GM19463 (cell line): ENCODE measurements around the gene RIOK3.
"Not testable (repeated sequence)": the region's sequence is repeated elsewhere in the genome, so short reads cannot be mapped to it uniquely, and the experiment has no call there.

Source experiments
- ATAC-seq: cut with Tn5 transposase; IDR thresholded peaks from one replicate; pipeline ENCODE4 v1.9.1; 2021; ENCODE audit warnings: mild to moderate bottlenecking, moderate library complexity; ENCODE audit not compliant: unreplicated experiment

RIOK3 gene

DNA sequence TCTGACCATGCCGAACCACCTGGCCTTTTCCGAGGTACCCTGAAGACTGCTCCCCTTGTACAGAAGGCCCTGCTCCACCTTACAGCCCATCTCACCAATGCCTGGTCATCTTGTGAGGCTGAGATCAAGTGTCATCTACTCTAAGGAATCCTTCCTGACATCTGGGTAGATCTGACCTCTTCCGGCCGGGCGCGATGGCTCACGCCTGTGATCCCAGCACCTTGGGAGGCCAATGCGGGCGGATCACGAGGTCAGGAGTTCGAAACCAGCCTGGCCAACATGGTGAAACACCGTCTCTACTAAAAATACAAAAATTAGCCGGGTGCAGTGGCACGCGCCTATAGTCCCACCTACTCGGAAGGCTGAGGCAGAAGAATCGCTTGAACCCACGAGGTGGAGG is 2.1 kb upstream of the RIOK3 start:
- ATAC-seq, result no peak

DNA sequence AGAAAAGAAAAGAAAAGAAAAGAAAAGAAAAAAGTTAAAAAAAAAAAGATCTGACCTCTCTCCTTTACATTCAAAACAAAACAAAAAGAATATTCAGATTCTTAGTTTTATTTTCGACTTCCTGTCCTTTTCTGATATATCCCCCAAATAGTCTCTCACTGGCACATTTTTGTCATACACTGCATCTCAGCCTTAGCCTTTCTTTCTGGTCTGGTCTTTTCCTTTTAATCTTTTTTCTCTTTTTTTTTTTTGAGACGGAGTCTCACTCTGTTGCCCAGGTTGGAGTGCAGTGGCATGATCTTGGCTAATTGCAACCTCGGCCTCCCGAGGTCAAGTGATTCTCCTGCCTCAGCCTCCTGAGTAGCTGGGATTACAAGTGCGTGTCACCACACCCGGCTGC is 1.6 kb upstream of the RIOK3 start:
- ATAC-seq, result no peak

DNA sequence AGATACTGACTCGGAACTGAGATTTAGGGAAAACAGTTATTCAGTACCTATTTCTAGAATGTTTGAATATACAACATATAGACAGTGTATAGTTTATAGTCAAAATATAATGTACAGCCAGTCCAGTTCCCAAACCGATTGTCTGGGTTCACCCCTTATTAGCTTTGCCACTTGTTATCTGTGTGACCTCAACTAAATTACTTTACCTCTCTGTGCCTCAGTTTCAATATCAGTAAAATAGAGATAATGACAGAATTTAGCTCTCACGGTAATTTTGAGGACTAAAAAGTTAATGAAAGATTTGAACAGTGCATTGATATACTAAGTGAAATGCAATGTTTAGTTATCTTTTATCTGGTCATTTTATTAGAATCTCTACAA is 750 bp upstream of the RIOK3 start:
- no peak for ATAC-seq

GRCh38 chr18:23453680-23454058 is 582 bp downstream of the RIOK3 start:
- no peak for ATAC-seq

GRCh38 chr18:23456835-23457234 is 3.7 kb downstream of the RIOK3 start:
- ATAC-seq, result no peak

DNA sequence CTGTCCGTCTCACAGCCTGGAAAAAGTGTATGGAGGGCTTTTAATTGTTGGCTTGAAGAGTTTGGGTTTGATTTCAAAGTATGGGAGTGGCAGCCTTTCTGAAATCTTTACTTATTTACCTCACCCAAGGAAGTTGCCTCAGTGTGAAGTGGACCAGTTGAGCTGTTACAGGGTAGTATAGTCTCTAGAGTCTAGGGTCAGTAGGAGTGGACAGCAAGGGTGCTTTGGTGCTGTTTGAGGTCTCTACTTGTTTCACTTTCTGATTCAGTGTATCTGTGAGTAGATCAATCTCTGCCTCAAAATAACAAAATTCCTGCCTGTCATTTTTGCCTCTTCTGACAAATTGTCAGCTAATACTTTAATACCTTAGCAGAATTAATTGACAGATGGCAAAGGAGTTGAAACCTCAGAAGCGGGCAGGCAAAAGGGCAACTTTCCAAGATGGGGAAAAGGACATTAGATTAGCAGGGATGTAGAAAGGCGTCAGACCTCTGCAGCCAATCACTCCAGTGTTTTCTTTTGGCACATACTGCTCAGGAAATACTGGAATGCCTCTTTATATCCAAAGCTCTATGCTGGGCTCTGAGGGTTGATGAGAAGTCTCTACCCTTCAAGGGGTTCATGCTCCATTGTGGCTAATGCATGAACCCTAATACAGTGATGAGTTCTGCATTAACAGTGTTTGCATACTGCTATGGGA is 5.9 kb downstream of the RIOK3 start:
- no peak for ATAC-seq

DNA sequence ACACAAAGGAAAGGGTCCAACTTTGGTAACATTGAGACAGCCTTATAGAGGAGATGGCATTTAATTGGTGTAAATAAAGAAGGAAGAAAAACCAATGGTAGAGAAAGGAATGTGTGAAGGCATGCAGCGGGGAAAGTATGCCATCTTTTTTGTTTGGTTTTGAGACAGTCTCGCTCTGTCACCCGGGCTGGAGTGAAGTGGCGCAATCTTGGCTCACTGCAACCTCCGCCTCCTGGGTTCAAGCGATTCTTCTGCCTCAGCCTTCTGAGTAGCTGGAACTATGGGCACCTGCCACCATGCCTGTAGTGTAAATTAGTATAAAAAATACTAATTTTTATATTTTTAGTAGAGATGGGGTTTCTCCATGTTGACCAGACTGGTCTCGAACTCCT is 6.4 kb downstream of the RIOK3 start:
- ATAC-seq, result no peak

GRCh38 chr18:23460285-23461273 is 7.5 kb downstream of the RIOK3 start:
- no peak for ATAC-seq

DNA sequence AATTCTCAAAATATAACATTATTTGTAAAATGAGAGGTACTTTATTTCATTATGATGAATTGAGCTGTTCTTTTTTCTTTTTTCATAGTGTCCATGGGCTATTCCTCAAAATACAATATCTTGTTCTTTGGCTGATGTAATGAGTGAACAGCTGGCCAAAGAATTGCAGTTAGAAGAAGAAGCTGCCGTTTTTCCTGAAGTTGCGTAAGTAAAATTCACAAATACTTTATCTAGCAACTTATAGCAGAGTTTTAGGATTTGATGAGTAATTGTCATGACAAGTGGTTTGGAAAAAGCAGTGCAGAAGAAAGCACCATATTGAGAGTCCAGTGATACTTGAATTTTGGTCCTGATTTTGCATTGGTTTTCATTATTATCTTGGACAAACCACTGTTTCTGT is 9.8 kb downstream of the RIOK3 start:
- no peak for ATAC-seq

DNA sequence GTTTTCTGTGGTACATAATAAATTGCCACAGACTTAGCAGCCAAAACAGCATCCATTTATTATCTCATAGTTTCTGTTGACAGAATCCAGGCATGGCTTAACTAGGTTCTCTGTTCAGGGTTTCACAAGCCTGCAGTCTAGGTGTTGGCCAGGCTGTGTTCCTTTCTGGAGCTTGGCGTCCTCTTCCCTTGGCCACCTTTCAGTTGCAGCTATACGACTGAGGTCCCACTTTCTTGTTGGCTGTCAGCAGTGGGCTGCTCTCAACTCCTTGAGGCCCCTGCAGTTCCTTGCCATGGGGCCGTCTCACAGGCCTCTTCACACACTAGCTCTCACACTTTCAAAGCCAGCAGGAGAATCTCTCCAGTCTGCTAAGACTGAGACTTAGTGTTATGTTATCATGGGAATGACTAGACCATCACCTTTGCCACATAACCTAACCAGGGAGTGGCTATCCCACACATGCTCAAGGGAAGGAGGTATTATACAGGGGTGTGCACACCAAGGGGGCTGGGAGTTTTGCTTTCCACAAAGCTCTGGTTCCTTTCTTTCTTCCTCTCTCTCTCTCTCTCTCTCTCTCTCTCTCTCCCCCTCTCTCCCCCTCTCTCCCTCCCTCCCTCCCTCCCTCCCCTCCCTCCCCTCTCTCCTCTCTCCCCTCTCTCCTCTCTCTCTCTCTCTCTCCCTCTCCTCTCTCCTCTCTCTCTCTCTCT is 15.8 kb downstream of the RIOK3 start:
- no peak for ATAC-seq

GRCh38 chr18:23470620-23471387 is 17.7 kb downstream of the RIOK3 start:
- ATAC-seq, result no peak

- ATAC-seq, result no peak
These were observed 18.4 kb downstream of the RIOK3 start for GRCh38 chr18:23471486-23471885.

DNA sequence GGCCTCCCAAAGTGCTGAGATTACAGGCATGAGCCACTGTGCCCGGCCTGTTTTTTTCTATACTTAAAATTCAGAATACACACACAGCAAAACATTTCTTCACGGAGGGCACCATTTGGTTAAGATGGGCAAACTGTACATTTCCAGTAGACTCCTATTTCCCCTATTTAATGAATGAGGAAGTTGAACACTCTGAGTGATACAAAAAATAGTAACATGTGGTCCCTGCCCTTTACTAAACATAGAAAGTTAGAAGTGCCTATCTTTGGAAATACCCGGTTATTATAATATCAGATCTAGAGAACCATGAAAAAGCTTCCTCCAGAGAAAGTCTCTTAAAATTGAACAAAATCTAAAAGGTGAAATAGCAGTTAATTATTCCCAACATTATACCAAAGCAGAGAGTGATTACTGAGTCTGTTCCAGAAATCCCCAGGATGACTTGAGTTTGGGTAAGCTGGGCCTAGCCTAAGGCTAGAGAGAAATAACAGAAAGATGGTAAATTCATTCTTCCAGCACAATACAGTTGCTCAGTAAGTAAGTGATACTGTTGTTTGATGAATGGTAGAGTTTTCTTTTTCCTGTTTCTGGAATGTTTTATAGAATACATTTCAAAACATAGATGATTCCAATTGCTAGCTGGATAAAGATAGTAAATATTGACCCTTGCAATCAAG is 26.9 kb downstream of the RIOK3 start:
- no peak for ATAC-seq

DNA sequence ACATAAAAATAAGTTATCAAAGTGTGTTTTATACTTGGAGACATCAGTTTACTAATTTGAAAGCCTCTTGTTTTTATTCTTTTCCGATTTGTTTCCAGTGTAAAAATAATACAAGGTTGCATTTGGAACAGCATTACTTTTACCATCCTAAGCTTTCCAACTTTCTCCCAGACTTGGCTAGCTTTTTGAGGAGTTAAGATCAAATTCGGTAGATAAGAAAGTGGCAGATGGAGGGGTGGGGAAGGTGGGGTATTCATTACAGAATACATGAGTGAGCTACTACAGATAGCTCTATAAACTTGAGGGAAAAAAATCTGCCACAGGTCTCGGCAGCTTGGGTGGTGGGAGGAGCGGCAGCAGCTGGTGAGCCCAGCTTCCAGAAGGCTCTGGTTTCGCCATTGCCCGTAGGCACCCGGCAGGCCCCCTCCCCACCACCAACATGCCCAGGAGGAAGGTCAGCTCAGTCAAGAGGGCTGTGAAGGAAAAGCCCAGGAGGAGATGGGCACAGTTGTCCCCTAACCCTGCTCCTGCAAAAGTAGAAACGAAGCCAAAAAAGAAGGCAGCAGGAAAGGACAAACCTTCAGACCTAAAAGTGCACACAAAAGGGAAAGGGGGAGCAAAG is 31.6 kb downstream of the RIOK3 start:
- no peak for ATAC-seq

GRCh38 chr18:23485386-23485785 is 32.3 kb downstream of the RIOK3 start:
- ATAC-seq, result no peak

GRCh38 chr18:23487738-23488570 is 34.9 kb downstream of the RIOK3 start:
- peak; percentile 84 for ATAC-seq

GRCh38 chr18:23489586-23489985 is 36.5 kb downstream of the RIOK3 start:
- ATAC-seq, result not testable (repeated sequence)

DNA sequence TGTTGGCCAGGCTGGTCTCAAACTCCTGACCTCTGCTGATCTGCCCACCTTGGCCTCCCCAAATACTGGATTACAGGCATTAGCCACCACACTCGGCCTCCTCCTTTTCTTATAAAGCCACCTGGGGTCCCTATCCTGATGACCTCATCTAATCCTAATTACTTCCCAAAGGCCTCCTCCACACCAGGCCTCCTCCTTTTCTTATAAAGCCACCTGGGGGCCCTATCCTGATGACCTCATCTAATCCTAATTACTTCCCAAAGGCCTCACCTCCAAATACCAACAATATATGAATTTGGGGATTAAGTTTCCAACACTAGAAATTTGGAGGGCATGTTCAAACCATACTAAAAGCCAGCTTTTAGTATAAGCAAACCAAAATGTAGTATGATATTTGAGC is 40.6 kb downstream of the RIOK3 start:
- ATAC-seq, result no peak

DNA sequence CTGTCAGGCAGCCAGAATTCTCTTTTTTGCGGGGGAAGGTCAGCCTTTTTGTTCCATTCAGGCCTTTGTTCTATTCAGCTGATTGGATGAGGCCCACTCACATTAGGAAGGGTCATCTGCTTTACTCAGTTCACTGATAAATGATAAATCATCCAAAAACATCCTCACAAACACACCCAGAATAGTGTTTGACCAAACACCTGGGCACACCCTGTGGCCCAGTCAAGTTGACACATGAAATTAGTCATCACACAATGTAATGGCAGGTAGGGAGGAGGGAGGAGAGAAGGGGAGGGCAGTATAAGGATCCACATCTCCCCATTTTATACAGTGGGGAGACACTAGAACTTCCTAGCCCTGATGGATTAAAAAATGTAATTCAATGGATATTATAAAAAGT is 41.9 kb downstream of the RIOK3 start:
- ATAC-seq, result no peak
